NCI-H2029 (cell line): Measurements from ENCODE around the gene FAM177A1.

ENCODE experiments used
- DNase-seq: peaks from one replicate; lab custom pipeline; 2025; lab: John Stamatoyannopoulos, UW

Gene FAM177A1

DNA sequence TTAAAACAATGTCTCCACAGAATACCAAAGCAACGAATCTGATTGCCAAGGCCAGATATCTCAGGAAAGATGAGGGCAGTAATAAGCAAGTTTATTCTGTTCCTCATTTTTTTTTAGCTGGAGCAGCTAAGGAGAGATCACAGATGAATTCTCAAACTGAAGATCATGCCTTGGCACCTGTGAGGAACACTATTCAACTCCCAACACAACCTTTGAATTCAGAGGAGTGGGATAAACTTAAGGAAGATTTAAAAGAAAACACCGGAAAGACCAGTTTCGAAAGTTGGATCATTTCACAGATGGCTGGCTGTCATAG lies 77.3 kb downstream of the FAM177A1 start:
- DNase-seq: no peak

DNA sequence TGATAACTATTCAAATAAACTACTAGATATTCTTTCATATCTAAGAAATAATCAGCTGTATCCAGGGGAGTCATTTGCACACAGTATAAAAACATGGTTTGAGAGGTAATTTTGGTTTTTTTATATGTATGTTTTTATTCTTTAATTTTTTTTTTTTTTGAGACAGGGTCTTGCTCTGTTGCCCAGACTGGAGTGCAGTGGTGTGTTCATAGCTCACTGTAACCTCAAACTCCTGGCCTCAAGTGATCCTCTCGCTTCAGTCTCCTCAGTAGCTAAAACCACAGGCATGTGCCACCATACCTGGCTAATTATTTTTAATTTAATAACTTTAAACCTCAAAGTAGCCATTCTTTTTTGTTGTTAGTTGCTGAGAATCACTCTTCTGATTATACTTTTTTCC lies 78.1 kb downstream of the FAM177A1 start:
- no peak for DNase-seq
